Measurements from ENCODE around the gene APLF.
"Not testable (repeated sequence)": the region's sequence is repeated elsewhere in the genome, so short reads cannot be mapped to it uniquely, and the experiment has no call there.

Gene APLF

DNA sequence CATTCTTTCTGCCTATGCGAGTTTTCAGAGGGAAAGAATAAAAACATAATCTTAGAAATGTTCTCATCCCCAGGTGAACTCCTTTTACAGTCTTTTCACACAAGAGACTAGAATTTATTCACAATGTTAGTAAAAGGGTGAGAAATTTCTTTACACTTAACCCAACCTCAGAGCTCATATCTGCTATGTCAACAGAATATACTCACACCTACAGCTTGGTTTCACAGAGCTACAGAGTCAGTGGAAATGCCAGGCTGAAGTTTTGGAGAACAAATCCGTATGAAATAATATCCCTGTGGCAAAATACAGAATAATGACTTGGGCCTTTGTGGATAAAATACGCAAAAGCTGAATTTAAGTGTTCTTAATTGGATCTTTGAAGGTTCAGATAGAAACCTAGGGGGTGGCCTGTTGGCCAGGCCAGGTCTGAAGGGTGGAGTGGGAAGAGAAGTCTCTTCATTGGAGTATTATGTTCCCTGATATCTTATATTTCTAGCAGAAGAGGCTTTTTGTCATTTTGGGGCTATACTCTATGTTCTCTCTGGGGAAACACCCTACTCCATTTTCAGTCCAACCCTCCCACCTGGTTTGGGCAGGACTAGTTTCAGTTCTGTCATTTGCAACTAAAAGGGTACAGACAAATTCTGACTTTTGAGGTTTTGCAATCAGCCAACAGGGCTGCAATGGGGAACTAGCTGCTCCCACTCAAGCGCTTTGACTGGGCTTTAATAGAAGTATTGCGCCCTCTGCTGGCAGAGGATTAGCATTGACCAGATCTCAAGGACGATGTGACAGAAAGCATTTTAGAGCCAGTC lies 26.0 kb upstream of the APLF start:
- no peak for DNase-seq

DNA sequence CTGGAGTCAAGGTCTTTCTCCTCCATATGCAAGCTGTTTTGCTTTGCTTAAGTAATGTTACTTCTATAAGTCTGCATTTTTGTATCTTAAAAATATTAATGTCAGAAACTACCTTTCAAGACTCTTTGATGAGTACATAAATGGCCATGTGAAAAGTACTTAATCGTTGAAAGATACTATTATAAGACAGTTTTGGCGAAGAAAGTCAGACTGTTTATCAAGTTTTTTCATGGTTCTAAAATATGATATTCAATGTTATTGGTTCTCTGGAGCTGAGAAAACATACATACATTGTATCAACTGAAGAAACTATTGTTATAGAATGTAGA lies 25.4 kb upstream of the APLF start:
- DNase-seq, result no peak

DNA sequence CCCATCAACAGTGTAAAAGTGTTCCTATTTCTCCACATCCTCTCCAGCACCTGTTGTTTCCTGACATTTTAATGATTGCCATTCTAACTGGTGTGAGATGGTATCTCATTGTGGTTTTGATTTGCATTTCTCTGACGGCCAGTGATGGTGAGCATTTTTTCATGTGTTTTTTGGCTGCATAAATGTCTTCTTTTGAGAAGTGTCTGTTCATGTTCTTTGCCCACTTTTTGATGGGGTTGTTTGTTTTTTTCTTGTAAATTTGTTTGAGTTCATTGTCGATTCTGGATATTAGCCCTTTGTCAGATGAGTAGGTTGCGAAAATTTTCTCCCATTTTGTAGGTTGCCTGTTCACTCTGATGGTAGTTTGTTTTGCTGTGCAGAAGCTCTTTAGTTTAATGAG lies 21.0 kb upstream of the APLF start:
- DNase-seq, result not testable (repeated sequence)

DNA sequence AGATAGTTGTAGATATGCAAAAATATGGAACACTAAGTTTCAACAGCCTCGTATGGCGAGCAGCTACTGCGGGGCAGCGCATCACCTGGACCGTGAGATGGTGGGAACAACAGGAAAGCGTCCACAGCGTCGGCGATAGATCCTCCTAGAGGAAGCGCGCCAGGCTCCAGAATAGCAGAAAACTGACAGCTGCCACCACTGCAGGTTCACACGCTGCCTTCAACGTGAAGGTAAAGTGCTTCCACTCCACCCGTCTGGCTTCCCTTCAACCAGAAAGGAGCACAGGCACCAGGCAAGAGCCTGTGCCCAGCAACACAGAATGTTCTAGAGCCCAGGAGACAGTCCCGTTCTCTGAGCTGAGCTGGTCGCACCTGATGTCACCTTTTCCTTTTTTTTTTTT lies 20.3 kb upstream of the APLF start:
- no peak for DNase-seq

DNA sequence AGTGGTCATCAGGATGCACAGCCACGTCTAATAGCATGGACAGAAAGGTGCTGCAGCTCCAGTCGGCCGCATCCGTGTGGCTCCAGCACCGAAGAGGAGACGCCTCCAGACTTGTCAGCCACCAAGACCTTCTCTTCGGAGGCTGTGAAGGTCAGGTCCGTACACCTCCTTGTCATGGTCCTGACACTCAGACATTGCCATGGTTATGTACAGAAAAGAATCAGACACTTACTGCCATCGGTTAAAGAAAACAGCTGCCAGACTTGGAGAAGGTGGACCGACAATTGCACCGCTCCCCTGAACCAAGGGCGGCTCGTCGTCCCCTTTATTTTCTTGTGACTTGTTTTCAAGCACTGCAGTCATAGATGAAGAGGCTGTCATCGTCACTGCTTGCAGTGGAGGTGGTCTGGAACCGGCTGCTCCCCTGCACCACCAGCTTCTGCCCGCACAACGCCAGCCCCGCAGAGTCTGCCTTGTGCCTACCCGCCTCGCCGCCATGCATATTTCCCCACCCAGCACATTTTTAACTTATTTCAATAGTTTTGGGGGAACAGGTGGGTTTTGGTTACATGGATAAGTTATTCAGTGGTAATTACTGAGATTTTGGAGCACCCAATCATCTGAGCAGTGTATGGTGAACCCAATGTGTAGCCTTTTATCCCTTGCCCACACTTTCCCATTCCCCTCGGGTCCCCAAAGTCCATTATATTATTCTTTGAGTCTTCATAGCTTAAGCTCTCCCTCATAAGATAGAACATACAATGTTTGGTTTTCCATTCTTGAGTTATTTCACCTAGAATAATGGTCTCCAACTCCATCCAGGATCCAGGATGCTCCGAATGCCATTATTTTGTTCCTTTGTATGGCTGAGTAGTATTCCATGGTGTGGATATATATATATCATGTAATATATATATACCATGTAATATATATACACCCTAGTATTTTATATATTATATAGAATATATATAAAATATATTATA lies 18.4 kb upstream of the APLF start:
- no peak for DNase-seq

DNA sequence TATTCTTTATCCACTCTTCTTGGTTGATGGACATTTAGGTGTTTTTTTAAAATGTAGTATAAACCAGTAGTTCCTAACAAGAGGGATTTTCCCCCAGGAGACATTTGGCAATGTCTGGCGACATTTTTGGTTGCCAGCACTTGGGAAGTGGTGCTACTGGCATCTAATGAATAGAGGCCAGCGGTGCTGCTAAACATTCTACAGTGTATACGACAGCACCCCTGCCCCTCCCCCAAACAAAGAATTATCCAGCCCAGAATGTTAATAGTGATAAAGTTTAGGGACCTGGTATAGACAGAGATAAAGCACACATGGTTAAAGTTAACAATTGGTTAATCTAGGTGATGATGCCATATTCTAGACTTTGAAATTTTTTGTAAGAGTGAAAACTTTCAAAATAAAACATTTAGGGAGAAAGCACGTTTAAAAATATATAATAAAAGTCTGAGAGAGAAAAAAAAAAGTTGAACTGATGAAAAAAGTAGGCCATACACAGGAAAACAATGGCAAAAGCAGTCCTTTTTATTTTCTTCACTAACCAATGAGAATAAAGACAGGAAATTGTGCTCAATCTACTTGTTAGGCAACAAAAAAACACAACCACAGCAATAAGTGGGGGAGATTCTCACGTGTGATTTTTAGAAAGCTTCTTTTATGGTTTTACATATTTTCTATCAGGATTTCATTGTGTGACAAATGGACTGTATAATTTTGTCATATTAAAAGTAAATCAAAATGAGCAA lies 15.1 kb upstream of the APLF start:
- no peak for DNase-seq

DNA sequence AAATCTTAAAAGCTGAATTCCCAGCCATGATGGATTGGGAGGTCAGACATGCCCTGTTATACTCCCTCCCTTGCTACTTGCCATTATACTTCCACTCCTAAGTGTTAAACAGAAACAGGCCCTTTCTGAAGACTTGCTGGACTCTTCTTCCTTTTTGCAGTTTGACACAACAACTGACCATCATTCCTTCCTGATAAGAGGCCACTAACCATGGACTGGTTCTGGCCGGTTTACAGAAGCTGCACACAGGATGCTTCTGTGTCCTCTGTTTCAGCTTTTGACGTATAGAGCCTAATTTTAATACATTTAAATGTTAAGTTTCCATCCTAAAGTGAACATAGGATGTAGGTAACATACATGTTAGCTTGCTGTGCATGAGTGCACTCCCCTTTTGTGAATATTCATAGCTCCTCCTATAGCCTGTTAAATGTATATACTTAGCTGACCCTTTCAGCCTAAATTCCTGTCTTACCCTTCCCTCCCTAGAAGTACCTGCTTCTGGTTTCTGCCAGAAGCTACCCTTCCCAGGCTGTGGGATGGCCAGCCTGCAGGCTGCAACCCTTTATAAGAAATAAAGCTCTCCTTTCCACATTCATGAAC lies 13.5 kb upstream of the APLF start:
- DNase-seq, result no peak

DNA sequence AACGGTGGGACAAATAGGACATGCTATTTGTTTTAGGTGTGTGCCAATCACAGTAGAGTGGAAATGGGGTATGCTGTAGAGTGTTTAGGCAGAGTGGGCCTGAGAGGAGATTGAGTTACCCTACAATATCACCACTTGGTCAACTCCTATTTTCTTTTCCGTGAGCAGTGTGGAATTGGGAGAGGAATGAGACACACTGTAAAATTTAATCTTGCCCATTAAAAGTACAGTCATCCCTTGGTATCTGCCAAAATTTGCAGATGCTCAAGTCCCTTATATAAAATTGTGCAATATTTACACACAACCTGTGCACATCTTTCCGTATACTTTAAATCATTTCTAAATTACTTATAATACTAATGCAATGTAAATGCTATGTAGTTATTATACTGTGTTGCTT lies 12.7 kb upstream of the APLF start:
- no peak for DNase-seq

DNA sequence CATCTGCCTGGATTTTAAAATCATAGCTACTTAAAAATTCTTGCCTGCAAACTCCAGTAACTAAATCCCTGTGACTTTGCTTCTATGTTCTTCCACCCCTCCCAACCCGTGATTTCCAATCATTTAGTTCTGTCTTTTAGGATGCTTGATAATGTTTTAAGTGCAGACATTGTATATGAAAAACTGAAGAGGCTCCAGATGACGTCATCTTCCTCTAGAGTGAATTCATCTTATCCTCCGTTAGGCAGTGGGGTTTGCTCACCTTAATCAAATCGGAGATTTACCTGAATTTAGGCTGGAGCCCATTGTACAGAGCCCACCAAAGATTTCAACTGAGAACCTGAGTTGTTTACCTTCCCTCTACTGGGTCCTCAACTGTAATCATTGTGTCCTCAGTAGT lies 11.2 kb upstream of the APLF start:
- DNase-seq, result no peak

DNA sequence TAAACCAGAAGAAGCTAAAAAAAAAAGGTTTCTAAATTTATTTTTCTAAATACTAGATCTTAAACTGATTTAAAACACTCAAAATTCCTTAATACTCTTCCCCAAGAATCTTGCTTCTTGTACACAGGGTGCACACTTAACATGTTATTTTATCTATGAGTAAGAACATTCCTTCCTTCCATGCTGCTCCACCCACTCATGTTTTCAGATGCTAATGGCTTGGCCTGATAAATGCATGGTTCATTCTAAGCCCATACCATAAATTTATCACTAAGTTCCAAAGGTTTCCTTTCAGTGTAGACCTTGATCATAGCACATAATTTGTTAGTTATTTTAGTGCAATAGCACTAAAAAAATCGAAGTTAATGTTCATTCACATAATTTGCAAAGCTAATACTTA lies 8.4 kb upstream of the APLF start:
- DNase-seq, result no peak

DNA sequence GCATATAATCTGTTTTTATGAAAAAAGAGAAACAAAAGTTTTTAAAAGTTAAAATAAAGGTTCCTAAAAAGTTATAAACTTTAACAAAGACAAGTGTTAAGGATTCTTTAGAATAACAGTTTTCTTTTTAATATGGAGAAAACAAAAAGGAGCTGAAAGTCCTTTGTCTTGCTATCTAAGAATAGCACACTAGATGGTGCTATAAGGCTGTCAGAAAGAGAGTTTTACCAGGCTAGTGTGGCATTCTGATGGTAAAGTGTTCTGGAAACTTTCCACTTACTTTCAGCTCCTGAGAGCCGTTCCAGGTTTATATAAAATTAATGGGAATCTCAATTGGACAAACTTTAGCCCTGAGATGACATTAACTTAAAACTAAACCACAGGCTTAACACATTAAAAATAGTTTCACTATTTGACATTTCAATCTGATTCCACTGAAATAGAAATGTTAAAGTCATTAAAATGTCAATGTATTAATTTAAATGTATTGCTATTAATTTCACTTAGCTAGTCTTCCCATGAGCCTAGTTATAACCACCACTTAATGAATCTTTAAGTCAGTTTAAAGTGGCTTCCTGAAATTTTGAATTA lies 4.0 kb upstream of the APLF start:
- DNase-seq, result no peak

DNA sequence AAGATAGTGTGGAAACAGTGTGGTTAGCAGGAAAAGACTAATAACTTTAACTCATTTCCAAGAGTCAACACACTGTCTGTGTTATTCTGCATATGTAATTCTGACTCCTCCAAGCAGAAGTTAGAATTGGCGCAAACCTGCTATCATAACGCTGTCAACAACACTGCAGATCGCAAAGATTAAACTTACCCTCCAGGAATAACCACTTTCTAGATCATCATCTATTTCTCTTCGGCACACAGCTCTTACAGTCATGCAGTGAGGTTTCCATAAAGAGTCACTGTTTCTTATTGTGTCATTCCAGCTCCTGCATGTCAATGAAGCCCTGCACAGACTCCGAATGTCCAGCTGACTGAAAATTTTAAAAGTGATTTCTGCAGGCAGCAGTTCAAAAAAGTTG lies 2.7 kb upstream of the APLF start:
- DNase-seq, result no peak

DNA sequence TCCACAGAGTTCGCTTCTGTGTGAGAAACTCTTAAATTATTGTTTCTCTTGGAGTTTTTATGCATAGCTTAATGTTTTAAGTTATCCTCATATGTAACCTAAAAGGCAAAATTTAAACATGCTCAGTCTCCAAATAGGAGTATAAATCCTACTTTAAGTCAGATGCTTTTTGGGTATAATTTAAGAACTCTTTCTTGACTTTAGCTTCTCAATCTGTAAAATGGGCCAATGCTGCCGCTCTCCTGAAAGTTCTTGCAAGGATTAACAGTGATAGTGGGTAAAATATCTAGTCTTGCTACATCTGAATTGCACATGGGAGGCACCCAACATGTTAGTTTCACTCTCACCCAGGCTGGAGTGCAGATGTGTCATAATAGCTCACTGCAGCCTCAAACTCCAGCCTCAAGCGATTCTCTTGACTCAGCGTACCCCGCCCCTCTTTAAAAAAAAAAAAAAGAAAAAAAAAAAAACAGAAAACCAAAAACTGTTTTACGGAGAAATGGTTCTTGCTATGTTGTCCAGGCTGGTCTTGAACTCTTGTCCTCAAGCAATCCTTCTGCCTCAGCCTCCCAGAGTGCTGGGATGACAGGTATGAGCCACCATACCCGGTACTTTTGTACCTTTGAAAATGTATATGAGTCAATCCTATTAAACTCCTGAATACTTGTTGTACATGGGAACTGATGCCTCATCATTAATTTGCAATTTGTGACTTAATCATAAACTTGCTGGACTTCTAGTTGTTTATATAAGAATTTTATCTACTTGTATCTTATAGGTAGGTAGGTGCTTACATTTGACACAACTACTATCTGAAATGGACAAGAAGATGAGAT lies 2.1 kb upstream of the APLF start:
- DNase-seq, result no peak

DNA sequence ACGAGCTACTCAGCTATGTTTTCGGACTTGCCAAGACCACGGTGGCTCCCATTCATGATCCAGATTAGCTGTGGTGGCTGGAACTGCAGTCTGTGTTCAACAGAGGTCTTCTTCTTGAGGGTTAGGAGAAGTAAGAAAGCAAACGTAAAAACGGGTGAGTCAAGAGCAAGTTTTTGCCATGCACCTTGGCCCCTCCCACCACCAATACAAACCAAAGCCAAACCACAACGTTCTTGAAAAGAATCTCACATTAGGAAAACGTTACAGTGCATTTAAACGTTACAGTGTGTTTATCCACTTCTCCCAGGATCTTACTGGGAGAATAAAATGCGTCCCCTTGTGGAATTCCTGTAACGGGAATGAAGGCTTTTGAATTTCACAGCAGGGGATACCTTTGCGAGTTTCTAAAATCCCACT lies 1.0 kb upstream of the APLF start:
- no peak for DNase-seq

DNA sequence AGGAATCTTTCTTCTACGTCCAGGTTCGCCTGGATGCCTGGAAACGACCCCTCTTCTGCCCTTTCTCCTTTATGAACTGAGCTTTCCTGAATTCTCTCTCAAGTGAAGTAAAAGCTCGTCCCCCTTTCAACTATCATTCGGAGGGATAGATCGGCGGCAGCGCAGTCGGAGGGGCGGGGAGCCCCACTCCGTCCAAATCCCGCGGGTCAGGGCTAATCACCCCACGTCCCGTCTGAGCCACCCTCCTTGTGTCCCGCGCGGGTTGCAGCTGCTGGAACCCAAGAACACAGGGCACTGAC lies 658 bp upstream of the APLF start:
- no peak for DNase-seq

DNA sequence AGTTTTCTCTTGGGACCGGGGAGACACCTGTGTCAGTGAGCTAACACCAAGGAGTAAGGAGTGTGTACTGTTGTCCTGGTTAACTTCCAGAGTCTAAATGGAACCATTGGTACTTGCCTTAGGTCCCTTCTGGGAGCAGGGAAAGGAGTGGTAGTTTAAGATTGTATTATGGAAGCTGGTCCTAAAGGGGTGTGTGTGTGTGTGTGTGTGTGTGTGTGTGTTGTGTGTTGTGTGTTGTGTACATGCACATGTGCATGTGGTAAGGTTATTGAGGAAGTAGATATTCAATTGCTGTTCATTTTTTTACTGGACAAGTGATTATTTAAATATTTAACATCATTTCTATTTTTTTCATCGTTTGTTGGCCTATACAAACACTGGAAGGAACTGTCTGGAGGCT lies 1.4 kb downstream of the APLF start:
- no peak for DNase-seq

DNA sequence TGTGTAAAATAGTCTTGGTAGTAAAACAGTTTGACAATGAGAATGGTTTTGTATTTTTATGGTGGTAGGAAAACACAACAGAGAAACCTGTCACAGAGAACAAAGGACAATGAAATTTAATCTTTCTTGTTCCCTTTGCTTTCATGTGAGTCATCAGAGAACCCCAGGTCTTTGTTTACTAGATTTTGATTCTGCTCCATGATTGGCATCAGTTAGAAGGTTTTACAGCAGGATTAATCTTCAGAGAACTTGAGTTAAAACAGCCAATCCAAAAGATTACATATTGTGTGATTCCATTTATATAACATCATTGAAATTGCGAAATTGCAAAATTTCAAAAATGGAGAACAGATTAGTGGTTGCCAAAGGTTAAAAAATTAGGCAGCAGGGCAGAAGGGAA lies 2.5 kb downstream of the APLF start:
- DNase-seq, result no peak

DNA sequence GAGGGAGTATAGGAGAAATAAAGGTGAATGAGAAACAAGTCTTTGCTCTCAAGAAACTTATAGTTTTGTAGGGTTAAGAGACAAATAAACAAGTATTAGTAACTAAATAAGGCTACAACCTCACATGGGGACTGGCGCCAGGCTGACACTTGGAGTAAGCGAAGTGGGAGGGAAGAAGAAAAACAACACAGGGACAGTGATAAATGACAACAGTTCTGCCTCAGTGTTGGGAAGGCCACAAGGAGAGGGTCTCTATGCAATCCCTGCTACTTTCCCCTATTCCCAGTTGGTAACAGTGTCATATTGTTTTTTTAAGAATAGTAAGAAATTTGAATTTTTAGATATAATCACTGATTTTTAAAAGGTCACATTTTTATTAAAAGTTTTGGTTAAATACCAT lies 4.0 kb downstream of the APLF start:
- DNase-seq, result no peak

DNA sequence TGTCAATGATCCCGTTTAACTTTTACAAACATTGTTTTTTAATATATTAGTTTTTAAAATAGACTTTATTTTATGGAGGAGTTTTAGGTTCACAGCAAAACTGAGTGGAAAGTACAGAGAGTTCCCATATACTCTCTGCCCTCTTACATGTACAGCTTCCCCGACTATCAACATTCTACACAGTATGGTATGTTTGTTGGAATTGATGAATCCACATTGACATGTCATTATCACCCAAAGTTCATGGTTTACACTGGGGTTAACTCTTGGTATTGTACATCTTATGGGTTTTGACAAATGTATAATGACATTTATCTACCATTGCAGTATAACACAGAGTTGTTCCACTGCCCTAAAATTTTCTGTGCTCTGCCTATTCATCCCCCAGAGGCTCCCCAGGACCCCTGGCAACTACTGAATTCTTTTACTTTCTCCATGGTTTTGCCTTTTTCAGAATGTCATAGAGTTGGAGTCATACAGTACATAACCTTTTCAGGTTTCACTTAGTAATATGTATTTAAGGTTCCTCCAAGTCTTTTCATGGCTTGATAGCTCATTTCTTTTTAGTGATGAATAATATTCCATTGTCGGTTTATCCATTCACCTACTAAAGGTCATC lies 5.5 kb downstream of the APLF start:
- no peak for DNase-seq

DNA sequence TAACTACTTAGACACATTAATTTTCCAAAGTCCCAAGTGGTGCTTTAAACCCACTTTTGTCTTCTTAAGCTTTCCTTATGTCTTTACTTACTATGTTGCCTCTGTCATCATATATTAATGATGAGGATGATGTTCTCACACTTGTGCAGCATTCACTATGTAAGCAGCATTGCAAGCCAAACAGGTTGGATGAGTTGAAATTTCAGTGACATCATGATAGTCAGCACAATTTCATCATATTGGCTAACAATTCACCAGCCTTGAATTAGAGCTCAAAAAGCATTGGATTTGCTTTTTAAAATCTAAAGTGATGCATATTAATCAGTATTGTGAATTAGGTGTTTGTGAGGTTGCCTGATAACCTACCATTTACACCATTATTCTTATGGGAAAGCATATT lies 7.7 kb downstream of the APLF start:
- no peak for DNase-seq

DNA sequence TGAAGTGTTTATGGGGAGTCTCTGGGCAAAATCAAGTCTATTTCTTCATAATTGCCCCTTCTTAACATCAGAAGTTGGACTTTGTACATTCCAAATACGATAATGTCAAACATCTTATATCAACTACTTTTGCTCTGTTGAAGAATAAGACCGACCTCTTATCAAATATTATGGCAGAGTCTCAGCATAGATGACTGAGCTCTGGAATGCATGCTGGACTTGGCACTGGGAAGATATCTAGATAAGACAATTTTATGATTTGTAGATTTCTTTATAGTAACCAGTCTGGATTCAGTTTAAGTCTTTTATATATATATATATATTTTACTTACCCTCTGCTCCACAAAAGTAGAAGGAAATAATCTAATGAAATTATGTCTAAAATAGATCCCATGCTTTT lies 8.2 kb downstream of the APLF start:
- DNase-seq, result no peak

DNA sequence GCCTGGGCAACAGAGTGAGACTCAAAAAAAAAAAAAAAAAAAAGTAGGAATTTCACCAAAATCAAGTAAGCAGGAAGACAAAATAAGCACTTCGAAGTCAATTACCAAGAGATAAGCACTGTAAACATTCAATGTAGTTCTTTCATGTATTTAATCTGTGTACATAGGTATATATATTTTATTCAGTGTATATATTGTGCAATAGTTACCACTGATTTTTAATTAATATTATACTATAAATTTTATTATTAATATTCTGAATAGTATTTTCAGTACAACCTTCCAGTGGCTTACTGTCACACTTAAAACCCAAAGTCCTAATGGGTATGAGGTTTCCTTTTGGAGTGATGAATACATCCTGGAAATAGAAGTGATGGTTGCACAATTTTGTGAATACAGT lies 9.1 kb downstream of the APLF start:
- no peak for DNase-seq
